Activated CD4-positive, CD25-positive, alpha-beta regulatory T cell treated with anti-CD3 and anti-CD28 coated beads, Interleukin-2, amount 50 U/mL, for 16 hours (primary cell): Measurements from ENCODE around the gene SEMA7A.

Experiments used
- DNase-seq: peaks from one replicate; pipeline ENCODE4 v3.0.0-alpha.2; 2020; ENCODE audit warnings: low read depth, low spot score

Gene SEMA7A

DNA sequence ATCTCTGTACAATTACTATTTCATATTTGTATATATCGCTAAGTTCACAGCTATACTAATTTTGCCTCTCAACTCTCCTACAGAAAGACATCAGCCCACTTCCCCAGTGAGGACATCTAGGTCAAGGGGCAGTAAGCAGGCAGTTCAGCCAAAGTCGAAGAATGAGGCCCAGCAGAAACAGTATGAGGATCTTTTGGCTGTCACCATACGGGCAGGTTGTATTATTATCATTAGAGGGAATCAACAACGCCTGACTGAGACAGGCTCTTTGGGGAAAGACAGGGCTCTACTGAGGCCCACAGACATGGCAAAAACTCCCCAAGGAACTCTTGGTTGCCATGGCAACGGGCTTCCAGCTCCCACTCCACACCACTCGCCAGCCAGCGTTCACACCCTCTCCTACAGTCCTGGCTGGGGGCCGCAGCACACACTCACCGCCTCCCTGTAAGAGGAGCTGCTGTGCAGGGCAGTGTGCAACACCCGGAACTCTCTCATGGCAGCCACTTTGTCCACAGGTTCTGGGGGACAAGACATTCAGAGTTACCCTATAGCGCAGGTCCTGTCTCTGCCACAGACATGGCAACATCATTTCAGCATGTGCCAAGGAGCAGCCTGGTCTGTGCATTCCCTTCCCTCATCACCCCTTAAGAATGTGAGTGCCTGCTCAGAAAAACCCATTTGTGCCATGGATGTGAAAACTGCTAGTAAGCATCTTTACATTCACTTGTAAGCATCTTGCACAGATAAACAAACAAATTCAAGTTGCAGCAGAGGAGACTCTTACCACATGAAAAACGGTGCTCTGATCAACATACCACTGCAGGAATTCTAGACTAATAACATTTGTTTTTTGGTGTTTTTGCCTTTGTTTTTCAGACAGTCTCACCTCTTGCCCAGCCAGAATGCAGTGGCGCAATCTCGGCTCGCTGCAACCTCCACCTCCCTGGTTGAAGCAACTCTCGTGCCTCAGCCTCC is 18.4 kb upstream of the SEMA7A start:
- DNase-seq, result no peak

DNA sequence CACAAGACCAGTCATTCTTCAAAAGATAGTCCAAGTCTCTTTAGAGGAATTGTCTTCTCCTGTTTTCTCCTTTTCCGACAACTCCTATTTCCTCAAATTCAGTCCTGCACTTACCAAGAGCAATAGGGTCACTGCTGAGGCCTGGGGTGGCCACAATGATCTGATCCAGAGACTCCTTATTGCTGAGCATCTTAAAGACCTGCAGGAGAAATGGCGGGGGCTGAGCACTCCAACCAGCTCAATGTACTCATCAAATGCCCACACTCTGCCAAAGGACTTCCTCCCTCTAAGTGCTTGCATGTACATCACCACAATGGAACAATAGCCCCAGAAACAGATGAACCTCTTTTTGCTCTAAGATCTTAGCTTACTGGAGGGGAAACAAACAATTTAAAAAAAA is 17.6 kb upstream of the SEMA7A start:
- DNase-seq, result no peak

DNA sequence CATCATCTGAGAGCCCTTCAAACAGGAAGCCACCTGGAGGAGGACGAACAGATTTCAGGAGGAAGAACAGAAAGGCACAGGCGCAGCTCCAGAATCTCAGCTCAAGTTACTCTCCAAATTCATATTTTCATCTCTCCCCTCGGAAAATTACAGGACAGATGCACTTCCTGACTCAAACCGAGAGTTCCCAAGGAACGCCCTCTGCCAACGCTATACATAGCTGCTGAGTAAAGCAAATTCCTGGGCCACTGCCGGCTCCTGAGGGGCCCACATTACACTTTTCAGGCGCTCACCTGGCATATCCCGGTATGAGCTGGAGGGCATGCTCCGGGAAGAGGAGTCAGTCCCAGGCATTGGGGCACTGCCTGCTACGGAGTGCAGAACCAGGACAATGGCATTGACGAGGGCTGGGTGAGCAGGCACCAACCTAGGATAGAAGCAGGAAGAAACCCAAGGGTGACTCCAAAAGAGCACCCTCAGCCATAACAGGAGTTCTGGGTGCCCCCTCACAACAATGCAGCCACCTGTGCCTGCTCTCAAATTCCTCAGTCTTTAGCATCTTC is 16.0 kb upstream of the SEMA7A start:
- DNase-seq, result no peak

DNA sequence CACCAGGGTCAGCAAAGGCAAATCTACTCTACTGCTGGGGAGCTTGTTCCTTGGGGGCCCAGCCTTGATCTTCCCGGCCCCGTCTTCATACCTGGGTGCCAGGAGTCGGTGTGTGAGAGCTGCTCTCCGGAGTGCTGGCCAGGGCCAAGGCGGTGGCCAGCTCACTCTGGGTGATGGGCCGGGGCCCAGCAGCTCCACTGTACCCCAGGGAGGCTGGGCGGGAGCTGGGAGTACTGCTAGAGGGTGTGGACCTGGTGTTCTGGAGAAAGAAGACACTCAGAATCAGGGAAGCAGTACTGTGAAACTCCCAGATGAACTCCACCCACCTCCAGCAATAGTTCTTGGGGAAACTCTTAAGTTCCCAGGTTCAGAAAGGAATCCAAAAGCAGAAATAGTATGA is 15.3 kb upstream of the SEMA7A start:
- DNase-seq, result no peak

DNA sequence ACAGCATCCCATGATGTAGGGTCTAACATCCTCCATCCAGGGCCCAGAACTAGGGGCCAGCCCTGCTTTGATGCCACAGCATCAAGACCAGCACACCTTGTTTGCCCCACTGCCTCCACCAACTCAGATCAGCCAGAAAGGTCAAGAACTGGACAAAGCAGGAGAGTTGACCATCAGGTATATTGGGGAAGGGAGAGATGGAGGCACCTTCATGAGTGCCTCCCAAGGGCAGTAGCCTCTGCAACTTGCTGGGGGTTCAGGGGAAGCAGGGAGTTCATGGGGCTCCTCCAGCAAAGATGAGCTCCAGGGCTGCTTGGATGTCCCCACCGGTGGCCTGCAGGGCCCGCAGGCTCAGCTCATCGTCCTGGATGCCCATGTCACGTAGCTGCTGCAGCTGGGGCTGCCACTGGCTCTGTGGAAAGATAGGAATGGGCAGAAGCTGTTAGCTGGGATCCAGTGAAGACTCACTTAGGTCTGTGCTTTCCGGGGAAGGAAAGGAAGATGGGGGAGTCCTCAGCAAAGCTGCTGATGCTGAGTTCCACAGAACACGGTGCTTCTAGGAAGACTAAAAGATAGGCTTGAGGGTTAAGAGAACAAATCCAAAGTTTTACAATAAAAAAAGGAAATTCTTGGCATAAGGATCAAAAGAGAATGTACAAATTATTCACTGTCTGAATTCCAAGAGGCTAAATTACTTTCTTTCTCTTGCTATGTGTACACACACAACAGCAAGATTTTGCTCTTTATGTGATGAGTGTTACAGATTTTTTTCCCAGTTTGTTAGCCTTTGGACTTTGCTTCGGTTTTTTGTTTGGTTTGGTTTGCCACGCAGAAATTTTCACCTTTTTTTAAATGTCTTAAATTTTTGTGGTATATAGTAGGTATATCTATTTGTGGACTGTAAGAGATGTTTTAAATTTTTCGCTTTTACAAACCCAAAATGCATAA is 12.3 kb upstream of the SEMA7A start:
- no peak for DNase-seq

DNA sequence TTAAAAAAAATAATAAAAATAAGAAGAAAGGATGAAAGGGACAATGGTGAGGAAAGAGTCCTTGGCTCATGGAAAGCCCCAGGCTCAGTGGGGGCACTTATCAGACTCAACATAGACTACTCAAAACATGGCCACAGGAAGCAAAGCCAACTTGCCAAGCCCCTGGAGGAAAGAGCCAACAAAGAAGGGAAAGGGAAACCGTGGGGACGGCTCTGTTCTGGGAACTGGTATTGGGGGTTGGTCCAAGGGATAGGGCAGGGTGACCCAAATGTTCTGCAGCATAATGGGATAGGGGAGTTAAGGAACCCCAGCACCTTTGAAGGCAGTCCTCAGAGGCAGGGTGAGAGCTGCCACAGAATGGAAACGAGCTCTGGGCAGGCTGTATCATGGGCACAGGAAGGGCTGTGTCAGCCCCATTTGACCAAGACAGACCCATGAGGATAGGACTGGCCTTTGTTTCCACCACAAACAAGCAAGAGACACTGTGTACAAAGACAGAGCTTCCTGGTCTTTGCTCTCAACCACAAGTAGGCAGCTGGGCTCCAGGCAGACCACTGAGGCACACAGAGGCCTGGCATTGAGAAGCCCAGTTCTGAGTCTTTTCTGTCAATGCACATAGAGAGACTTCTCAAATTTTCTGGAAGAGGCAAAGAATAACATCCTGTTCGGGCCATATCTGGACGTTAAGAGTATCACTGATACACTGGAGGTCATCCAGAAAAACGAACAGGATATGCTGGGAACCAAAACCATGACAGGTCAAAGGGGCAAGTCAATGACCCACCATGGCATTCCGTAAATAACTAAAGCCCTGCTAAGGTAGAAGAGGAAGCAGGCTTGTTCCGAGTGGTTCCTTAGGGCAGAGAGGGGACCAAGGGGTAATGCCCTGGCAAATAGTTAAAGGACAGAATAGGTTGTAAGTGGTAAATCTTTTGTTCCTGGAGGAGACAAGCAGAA is 10.6 kb upstream of the SEMA7A start:
- no peak for DNase-seq

DNA sequence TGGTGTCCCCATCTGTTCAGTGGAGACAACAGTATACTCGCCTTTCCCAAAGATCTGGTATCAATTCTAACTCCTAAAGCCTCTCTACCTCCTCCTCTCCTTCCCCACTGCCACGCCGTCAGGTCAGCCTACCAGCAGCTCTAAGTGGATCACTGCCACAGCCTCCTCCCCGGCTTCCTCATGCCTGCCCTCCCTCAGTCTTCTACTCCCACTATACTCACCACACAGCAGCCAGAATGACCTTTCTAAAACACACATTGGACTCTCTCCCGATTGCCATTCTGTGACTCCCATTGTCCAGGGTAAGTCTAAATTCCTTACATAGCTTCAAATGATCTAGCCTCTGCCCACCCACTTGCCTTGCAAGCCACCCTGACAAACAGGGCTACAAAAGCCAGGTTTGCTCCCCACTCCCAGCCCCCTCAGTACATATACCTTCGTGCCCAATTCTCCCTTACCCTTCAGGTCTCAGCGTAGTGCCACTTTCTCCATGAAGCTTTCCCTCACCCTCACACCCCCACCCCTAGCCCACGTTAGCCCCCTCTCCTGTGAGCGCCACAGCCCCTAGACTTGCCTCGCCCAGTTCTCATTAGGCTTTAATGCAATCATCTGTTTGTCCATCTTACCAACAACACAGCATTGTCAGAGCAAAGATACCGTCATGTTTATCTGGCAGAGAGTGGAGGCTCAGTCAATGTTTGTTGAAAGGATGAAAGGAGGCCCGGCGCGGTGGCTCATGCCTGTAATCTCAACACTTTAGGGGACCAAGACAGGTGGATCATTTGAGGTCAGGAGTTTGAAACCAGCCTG is 9.5 kb upstream of the SEMA7A start:
- DNase-seq, result no peak

DNA sequence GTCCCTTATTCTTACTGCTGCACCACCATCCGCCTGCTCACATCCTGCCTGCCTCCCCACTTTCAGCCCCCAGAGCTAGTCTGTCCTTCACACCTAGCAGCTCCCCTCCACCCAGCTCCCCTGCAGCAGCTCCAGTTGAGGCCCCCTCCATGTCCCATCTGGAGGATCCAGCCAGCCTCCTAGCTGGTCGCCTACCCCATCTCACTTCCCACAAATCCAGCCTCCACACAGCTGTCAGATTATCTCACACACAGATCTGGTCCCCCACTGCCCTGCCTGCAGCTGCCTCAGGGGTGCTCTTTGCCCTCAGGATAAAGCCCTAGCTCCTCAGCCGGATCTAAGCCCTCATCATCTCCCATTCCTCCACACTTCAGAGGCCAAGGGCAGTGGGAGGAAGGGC is 8.8 kb upstream of the SEMA7A start:
- no peak for DNase-seq

DNA sequence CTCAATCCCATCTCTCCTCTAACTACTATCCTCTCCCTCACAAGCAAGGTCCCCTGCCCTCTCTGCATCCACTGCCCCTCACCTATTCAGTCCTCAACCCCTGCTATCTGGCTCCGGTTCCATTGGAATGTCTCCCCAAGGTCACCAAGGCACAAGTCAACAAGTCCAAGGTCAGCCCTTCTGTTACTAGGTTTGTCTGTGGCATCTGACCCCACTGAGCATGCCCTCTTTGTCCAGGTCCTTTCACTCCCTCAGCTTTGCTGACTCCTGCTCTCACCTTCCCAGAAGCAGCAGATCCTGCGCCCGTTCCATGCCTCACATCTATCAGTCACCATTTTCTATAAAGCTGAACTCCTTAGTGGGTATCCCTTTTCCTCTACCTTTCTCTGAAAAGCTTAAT is 8.3 kb upstream of the SEMA7A start:
- DNase-seq, result no peak

DNA sequence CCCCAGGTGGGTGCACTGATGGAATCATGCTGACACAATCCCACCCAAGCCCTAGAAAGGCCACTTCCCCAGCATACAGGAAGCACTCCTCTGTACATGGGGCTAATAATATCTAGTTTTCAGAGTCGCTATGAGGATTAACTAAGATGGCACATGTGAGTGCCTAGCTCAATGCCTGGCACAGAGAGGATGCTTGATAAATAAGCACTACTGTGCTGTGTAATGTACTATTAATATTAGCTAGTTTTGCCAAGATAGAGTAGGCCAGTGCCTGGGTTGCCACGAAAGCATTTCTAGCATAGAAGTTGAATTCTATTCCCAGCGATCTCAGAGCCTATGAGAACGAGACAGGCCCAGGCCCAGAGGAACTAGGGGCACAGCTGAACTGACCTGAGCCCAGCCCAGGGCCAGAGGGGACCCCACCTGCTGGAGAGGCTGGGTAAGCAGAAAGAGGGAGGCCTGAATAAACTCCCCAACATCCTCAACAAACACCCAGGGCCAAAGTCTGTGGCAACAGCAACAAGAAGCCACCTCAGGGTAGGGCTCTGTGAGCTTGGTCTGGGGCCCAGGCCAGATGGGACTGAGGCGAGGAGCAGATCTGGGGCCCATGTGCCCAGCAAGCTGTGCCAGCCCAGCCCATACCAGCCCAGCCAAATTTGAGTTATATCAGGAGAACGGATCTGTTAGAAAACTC is 7.6 kb upstream of the SEMA7A start:
- no peak for DNase-seq

DNA sequence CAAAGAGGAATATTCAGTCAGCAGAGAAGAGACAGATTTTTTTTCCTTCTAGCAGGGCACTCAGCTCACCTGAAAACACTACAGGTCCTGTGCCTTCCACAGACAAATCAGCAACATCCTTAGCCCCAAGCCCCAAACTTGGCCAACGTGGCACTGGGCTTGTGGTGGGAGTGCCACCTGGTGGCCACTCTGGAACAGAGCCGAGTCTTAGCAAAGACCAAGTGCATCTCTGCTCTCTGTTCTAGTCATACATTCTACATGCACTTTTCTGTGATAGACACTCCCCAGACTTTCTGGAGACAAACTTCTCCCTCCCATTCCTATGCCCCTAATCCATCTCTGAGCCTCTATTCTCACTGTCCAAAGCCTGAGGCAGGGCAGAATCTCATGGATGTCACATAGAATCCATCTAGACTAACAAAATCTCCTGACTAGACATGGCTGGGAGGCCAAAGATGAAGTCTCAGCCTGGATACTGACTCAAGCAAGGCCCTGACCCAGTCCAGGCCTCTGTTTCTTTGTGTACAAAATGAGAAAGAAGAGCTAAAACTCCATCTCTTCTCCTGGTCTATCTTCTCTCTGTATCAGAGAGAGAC is 5.1 kb upstream of the SEMA7A start:
- peak; percentile 68 for DNase-seq

DNA sequence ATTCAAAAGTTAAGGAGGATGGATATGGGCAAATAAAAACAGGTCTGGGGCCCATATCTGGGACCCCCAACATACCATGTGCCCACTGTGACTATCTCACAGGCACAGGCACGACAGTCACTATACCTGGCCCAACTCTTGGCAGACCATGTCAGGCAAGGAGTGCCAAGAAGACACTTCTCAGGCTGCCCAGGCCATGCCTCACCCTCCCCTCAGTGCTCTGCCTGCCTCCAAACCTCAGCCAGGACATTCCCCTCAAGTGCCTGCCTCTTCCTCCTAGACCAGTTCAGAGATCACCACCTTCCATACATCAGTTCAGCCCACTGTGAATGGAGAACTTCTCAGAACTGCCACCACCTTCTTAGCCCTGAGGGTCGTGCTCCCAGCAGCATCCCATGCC is 4.4 kb upstream of the SEMA7A start:
- no peak for DNase-seq

DNA sequence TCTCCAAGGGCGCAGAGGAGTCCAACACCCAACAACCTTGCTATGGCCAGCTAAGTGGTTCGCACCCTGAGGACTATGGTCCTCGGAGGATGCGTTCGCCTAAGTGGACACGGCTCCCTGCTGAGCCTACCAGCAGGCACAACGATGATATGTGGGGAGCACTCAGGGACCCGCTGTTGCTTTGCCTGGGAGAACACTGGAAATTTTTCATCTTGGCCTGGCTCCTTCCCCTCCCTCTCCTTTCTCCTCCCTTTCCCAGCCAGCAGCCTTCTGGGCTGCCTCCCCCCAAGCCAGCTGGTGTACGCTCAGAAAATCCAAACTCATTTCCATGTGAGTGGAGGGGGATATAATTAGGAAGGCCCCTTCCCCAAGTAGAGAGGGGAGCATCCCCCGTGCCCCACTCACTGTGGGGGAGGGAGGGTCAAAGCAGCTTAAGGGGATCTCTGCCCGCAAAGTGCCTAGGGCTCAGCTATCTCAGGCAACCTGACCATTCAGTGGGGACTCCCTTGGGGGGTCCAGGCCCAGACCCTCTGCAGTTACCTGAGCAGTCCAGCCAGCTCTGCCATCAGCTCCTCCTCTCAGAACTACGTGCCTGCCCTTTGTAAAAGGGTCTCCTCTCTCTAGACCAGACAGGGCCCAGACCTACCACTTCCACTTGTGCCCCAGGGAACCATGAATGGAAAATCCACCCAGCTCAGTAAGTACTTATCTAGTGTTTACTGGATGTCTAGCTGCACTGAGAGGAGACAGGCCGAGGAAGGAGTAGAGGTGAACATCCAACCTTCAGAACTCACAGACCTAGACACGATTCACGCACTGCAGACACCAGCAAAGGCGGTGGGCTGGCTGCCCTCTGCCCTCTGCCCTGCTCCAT is 742 bp upstream of the SEMA7A start:
- no peak for DNase-seq

DNA sequence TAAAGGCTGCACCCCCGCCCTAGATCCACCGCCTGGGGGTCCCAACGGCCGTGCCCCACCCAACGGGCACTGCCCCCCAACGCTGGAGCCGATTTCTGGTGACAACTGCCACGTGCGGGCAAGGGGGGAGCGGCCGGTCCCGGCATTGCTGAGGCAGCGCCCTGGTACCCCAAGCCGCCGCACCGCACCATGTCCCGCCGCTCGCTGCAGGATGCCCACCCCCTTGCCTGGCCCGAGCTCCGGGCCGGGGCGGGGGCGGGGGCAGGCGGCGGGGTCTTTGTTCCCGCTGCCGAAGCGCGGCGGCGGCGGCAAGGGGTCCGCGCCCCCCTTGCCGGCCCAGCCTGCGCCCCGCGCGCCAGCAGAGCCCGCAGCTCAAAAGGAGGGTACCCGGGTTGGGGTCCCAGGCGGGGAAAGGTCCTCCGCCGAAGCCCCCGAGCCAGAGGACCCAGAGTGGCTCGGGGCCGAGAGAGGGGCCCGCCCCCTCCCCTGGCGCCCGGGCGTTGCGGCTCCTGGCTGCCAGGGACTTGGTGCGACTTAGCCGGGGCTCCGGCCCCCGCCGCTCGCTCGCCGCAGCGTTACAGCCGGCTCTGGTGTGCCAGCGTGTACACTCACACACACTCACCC is 678 bp downstream of the SEMA7A start:
- DNase-seq, result no peak

DNA sequence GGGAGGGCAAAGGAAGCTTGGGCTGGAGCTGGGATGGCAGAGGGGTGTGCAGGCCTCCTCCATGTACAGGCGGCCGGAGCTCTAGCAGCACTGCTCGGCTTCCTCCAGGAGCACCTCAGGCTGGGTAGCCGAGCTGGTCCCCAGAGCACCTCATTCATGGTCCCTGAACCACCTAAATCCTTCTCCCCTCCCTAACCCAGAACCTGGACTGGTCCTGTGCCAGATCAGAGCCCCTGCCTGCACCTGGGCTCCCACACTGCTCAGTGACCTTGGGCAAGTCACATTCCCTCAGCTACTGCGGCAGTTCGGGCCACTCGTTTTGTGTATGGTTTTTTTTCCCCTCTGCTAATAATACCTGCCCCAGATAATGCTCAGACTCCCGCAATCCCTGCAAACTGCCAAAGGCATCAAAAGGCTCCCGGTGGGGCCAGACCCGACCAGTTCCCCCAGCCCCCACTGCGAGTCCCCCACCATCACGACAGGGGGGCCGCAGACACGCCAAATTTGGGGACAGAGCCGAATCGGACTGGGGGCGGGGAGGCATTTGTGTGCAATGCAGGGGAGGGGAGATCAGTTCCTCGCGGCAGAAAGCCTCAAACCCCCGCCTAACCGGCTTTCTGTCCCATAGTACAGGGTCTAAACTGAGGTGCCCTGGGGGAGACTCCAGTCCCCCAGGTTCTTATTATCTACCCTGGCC is 1.3 kb downstream of the SEMA7A start:
- DNase-seq, result no peak

DNA sequence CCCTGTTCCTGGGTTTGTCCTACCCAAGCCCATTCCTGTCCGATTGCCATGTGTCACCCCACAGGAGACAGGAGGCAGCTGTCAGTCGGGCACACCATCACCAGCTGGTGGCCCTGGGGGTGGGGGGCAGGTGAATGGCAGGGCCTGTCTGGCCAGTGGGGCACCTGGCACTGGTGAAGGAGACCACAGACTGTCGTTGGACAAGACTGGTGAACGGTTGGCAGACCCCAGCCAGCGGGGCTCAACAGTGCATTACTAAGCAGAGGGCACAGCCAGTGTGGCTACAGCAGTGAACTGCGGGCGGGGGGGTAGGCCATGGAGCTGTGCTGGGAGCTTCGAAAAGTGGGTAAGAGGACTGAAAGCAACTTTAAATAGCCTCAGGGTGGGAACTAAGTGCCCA is 2.1 kb downstream of the SEMA7A start:
- DNase-seq, result no peak

DNA sequence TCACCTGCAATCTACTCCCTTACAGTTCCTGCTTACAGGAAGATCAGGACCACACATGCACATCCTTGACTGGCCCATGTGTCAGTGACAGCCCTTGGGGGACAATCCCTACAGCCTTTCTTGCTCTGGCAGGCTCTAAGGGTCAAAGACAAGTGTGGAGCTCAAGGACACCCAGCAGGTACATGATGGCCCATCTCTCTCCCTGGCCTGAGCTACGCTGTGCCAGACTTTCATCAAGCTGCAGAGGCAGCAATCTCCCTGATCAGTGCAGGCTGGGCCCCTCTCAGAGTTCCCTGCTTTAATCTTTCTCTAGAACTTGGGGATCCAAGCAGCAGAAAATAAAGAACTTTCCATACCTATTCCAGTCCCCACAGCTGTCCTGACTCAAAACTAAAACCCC is 2.6 kb downstream of the SEMA7A start:
- DNase-seq, result no peak
